ENCODE measurements around the gene C10orf71.

C10orf71 gene

DNA sequence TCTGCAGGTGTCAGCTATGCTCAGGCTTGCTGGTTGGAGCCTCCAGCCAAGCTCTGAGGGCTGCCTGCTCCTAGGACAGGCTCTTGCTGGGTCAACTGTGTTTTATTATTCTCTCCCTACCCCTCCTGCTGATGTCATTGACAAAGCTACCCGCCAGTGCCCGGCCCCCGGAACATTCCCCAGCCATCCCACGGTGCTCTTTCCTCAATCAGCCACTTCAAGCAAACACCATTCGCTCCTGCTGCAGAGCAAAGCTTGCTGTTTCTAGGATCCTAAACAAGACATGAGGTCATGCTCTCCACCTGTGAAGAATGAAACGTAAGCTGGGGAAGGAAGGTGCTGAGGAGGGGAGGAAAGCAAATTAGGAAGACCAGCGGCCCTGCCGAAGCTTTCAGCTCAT lies 2.1 kb upstream of the C10orf71 start:
- DNase-seq: no peak

GRCh38 chr10:49297818-49298670 lies 926 bp upstream of the C10orf71 start:
- no peak for DNase-seq

DNA sequence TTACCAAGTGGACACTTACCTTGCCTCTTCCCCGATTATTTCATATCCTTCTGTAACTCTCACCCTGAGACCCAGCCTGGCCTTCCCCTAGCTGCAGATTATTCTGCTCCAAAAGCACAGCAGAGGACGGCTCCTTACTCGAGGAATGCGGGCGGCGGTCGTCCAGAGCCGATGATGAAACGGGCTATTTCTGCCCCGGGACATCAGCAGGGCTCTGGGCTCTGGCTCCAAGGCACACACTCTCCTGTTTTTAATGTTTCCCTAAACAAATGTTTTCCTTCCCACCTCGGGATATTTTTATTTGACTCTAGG lies 343 bp upstream of the C10orf71 start:
- DNase-seq: no peak

- no peak for DNase-seq
These were observed 808 bp downstream of the C10orf71 start for GRCh38 chr10:49299816-49300139.

DNA sequence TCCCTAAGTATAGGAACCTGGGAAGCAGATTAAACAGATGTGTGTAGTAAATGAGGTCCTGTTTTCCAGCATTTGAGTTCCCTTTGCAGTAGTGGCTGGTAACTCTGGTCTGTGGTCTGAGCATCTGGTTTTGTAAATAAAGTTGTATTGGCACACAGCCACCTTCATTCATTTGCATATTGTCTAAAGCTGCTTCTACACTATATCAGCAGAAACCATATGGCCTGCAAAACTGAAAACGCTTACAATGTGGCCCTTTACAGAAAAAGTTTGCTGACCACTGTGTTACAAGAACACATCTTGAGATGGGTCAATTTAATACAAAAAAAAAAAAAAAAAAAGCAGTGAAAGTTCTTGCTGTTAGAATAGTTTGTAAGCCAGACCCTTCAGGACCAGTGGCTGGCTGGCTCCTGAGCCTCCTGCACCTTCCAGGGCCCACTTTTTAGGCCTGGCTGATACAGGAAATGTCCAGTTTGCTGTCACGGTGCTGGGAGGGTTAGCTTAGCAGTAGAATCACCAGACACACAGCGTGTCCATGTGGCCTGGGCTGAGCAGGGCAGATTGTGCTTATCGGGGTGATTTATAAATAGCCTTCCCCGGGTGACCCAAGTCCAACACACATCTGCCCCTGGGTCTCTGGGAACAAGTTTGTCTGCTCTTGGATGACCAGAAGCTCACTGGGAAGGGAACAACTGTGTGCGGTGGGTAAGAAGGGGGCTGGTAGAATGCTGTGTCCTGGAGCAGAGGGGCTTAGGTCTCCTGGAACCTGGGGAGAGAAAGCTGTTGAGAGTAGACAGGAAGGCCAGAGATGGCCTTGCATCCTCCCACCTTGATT lies 1.4 kb downstream of the C10orf71 start:
- DNase-seq: no peak

GRCh38 chr10:49301302-49301701 lies 2.3 kb downstream of the C10orf71 start:
- DNase-seq: no peak

DNA sequence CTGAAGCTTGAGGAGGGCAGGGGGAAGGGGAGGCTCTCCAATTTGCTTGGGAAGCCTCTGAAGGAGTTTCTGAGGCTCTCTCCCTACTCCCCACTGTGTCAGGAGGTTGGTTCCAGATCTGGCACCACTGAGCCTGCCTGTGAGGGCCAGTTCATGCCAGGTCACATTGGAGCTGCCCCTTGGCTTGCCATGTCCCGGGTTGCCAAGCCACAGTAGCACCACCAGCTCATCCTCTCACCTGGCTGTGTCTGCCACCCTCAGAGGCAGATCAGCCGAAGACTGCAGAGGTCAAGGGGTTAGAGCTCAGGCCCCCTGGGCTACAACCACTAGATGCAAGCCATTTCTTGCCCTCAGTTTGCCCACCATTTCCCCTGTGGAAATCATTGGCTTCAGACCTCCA lies 3.1 kb downstream of the C10orf71 start:
- no peak for DNase-seq

GRCh38 chr10:49303711-49304110 lies 4.7 kb downstream of the C10orf71 start:
- no peak for DNase-seq

- DNase-seq: no peak
These were observed 5.2 kb downstream of the C10orf71 start for GRCh38 chr10:49304137-49304536.

GRCh38 chr10:49307921-49308320 lies 9.0 kb downstream of the C10orf71 start:
- DNase-seq: no peak

DNA sequence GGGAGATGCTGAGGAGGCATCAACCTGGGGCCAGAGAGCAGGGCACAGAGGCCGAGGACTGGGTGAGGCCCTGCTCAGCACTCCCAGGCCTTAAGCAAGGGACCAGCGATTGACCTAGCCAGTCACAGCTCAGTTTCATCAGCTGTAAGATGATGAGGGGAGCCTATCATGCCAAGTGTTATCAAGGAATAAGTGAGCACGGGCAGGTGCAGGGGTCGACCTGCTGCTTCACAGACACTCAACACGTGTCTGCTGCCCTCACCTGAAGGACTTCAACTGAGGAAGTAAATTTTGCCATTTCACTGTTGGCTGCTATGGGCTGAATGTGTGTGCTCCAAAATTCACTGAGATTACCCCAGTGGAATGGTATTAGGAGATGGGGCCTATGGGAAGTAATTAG lies 9.9 kb downstream of the C10orf71 start:
- no peak for DNase-seq

- no peak for DNase-seq
These were observed 10.9 kb downstream of the C10orf71 start for GRCh38 chr10:49309691-49310411.

DNA sequence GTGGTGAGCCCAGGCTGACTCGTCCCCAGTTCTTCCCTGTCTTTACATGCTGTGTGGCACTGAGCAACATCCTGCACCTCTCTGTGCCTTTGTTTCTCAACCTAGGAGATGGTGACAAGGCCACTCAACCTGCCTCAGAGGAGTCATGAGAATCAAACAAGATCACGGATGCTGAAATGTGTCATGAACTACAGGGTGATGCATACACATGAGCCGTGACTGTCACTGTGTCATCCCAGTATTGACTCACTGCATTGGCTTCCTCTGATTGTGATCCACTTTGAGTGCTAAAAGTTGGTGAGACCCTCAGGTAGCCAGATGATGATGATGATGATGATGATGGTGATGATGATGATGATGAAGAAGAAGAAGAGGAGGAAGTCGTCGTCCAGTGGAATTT lies 11.5 kb downstream of the C10orf71 start:
- no peak for DNase-seq

- DNase-seq: no peak
These were observed 12.1 kb downstream of the C10orf71 start for GRCh38 chr10:49310901-49311554.

DNA sequence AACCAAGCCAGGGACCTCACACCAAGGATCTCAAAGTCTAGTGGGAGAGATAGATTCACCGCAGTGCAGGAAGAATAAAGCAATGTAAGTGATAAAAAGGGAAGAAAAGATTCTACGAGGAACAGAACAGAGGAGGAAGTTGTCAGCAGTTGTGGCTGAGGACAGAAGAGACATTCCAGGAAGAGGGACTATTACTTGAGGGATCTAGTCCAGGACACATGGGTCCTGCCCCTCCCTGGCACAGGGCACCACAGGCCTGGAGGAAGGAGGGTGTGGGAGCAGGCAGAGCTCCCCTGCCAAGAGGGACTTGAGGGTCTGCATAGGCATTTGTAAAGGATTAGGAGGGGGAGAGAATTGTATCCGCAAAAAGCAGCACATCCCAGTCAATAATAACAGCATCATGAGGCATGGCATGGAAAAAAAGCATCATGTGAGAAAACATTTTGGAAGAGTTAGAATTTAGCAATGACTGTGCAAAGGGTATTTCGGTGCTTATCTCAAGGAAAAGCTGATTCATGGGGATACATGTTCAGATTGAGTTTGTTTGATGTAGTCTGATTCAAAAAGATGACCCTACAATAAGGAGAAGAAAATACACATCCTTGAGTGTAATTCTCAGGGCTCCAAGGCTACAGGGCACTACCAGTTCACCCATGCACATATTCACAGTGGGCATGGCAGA lies 12.7 kb downstream of the C10orf71 start:
- DNase-seq: no peak

GRCh38 chr10:49312246-49312869 lies 13.4 kb downstream of the C10orf71 start:
- no peak for DNase-seq

GRCh38 chr10:49313501-49314070 lies 14.6 kb downstream of the C10orf71 start:
- DNase-seq: no peak

- no peak for DNase-seq
These were observed 15.8 kb downstream of the C10orf71 start for GRCh38 chr10:49314806-49315205.

DNA sequence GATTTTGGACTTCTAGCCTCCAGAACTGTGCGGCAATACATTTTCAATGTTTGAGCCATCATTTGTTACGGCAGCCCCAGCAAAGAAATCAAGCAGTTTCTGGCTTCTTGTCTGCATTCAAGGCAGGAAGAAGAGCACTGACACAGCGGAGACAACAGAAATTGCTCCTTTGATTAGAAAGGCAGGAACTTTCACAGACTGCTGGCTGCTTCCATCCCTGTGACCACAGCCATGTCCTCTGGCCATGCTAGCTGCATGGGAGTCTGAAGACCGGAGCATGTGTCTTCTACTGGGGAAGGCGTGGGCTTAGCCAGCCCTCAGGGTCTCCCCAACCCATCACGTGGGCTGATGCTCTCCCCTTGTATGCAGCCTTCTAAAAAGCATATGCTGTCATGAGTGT lies 19.1 kb downstream of the C10orf71 start:
- no peak for DNase-seq

GRCh38 chr10:49318755-49319154 lies 19.8 kb downstream of the C10orf71 start:
- no peak for DNase-seq

DNA sequence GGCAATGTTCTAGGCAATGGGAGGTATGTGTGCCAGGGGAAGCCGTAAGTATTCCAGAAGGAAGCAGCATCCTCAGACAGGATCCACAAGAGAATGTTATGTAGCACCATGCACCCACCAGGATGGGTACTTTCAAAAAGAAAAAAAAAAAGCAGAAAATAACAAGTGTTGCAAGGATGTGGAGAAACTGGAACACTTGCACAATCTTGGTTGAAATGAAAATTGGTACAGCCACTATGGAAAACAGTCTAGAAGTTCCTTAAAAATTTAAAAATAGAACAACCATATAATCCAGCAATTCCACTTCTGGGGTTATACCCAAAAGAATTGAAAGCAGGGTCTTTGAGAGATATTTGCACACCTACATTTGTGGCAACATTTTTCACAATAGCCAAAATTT lies 20.2 kb downstream of the C10orf71 start:
- no peak for DNase-seq

- DNase-seq: no peak
These were observed 21.2 kb downstream of the C10orf71 start for GRCh38 chr10:49320191-49320590.

All from activated gamma-delta T cell treated with Interleukin-2 at 50 U/mL for 16 hours (primary cell).